Measurements from ENCODE around the gene KCNK5.

The KCNK5 gene

DNA sequence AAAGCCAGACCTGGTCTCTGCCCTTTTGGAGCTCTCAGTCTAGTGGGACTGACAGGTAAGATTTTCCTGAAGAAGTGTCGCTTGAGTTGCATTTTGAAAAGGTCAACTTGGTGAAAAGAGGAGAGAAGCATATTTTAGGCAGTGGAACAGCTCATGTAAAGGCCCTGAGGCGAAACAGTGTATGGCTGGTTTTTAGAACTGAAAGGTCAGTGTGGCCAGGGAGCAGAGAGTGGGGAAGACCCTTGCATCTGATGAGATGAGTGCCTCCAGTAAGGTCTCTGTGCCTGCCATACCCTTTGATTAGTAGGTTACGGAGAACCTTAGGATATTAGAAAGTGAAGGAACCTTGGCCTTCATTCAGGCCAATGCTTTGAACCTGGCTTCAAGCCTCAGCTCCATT, 58.4 kb downstream of the KCNK5 start:
- no peak for DNase-seq

DNA sequence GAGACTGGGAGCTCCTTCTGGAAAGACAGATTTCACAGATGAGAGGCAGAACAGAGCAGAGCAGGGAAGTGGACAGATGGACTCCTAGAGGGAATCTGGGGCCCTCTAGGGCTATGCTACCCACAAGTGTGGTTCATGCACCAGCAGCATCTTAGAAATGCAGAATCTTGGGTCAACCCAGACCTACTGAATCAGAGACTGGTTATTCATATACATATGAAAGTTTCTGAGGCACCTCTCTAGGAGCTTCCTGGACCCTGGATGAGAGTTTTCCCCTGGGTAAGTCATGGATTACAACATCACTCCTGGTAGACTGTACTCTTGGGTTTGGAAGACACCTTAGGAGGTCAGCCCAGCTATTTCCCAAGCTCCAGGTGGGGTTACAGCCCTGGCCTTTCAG, 58.9 kb downstream of the KCNK5 start:
- DNase-seq, result no peak

DNA sequence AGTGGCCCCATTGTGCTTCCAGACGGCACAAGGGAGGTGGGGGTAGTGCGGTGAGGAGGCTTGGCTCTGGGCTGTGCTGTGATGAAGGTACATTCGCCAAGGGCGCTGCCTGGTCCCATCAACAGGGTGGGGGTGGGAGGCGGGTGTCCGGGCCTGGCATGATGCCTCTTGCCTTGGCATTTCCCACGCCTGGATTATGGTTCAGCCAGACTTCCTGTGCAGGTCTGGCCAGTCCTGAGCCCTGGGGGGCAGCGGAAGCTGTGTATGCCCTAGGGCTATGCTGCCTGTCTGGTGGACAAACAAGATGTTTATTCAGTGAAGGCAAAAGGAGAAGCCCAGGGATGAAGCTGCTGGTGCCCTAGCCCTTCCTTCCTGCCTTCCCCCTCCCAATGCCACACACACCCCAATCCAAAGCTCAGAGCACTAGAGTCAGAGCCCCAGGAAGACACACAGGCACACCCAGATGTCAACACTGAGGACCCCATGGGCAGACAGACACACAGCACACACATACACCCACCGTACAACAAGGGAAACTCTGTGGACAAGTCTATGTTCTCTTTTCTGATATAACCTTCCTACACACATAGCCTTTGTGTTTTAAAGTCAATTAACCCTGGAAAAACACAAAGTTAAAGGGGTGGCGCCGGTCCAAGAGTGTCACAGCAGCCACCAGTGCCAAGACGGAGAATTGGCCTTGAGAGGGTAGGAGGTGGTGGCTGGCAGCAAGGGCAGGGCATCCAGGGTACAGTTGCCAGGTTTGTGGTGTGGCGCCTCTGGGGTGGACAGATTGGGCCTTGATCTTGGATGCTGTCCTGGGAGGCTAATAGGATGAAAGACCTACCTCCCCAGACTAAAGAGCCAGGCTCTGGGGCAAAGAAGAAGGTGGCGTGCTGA, 59.6 kb downstream of the KCNK5 start:
- DNase-seq, result peak; percentile 44

DNA sequence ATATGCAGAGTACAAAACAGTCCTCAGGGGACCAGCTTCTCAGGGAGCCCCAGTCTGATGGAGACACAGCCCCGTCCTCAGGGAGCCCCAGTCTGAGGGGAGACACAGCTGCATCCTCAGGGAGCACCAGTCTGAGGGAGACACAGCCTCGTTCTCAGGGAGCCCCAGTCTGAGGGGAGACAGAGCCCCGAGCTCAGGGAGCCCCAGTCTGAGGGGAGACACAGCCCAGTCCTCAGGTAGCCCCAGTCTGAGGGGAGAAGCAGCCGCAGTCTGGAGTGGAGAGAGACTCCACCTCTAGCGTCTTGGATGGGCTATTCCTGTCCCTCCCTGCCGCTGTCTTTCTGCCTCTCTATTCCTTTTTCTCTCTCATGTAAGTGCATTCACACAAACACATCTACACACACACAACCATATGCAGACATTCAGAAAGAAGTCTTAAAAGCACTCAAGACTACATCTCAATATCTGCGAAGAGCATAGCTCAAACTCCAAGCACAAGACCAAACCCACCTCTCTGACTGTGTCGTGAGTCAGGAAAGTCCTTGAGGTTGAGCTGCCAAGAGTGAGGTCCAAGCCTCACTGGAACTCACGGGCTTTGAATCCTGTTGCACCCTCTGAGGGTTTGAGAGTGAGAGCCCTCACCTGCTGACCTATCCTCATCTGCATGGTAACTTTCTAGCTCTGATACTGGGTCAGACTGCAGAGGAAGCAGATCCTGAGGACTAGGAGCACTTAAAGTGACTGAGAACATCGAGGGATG, 61.2 kb downstream of the KCNK5 start:
- no peak for DNase-seq

DNA sequence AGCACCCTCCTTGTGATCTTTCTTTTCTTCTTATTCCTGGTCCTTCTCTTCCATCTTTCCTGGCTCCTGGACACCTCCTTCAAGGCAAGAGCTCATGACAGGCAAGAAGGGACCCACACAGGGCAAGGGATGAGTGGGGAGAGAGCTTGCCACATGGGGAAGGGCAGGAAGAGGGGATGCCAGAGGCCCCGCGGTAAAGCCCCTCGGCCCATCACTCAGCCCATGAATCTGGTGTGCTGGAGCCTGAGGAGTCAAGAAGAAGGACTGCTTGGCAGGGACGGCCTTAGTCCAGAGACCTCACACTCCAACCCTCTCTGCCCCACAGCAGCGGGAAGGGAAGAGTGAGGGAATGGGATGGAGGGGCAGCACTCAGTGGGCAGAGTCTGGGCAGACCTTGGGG, 62.0 kb downstream of the KCNK5 start:
- DNase-seq, result no peak

DNA sequence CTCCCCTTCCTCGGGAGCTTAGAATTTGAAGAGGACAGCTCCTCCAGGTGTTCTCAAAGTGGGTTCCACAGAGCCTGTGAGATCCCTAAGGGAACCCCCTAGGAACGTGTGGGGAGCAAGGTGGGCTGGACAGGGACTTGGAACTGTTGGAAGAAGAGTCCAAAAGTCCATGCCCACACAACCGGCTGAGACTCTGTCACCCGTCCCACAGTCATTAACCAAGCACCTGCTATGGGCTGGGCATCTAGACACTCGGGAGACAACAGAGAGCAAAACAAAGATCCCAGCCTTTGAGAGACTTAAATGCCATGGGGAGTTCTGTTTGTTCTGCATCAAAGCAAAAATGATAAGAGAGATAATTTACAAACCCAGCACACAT, 62.4 kb downstream of the KCNK5 start:
- no peak for DNase-seq

DNA sequence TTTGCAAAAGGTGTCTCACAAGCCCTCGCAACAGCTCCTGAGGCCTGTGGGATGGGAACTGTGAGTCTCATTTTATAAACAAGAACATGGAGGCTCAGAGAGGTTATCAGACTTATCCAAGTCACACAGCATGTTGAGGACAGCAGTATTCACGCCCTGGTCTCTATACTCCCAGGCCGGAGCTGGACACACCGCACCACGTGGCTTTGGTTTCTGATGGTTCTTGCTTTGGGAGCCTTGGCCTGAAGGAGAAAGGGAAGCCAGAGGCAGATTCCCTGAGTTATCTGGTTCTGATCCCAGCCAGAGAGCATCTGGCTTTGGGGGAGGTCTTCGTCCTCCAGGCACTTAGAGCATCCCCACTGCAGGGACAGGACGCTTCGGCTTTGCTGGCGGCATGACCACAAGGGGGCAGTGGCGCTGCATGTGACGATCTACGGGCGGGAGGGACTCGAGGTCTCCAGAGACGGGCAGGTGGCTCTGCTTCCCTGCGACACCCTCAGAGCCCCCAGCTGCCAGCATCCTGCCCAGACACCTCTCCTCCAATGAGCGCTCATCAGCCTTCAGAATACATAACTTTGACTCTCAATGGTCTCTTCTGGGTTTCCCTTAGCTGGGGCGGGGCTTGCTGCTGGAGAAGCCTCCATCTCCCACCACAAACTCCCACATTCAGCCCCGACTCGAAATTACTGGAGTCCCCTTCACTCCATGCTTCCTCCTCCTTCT, 62.9 kb downstream of the KCNK5 start:
- peak; percentile 97 for DNase-seq

DNA sequence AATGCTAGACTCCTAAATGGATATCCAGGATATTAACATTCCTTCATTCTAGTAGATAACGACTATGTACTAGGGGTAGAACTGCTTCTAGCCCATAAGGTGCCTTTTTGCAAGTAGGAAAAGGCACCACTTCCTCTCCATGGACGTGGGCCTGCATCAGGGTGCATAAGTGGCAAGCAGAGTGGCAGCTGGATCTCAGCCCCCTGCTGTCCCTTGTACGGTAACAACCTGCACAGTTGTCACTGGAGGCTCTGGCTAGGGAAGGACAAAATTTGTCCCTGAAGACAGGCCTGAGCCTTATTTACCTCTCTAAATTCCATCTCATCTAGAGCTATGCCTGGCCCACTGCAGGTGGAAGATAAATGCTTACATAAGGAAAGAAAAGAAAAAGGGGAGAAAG, 71.8 kb downstream of the KCNK5 start:
- peak; percentile 47 for DNase-seq

DNA sequence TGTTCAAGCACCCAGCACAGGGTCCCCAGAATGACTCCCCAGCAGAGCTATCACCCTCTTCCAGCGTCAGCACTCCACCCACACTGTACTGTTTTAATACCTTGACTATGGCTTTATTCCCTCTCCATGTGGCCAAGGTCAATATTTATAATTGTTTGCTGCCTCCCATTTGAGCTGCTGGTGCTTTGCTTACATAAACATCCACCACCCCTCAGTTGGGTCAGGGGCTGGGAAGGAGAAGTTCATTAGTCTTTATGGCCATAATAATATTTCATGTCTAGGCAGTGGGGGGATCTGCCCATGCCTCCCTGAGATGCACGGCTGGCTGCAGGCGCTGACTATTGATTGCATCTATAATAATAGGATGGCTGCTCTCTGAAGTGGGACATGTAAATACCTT, 72.5 kb downstream of the KCNK5 start:
- no peak for DNase-seq

DNA sequence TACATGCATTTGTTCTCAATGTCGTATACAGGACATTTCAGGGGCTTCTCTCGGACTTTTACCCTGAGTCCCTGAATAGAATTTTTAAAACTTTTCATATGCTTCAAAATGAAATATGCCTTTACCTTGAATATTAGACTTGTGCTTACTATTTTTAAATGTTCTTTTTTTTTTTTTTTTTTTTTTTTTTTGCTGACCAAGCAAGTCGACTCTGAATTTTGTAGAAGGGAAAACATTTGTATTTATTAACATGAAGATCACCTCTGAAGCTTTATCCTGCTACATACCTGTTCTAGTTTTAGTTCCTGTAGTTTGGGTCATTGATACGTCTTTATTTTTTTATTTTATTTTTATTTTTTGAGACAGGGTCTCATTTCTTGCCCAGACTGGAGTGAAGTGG, 74.6 kb downstream of the KCNK5 start:
- no peak for DNase-seq

DNA sequence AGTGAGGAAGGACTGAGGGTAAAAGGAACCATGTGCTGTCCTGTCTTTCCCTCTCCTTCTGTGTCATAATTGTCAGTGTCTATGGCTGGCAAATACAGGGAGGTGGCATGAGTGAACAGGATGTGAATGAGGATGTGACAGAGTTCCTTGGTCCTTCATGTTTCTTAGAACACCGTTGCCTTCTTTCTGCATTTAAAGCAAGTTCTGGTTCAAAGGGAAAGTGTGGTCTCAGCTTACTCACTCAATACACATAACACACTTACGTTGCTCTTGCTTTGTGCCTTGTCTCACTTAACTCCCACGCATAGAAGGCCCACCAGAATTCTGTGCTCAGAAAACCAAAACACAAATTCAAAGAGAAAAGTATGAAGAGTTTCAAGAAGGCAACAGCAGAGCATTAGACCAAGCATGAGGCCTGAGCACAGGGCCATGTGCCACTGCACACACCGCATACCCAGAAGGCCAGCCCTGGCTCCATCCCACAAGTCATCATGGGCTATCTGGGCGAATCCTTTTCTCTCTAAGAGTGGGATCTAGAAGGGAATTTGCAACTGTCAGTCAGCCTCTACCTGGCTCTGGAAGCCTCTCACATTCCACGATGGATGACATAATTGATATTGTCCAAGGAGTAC, 75.4 kb downstream of the KCNK5 start:
- DNase-seq, result peak; percentile 64

DNA sequence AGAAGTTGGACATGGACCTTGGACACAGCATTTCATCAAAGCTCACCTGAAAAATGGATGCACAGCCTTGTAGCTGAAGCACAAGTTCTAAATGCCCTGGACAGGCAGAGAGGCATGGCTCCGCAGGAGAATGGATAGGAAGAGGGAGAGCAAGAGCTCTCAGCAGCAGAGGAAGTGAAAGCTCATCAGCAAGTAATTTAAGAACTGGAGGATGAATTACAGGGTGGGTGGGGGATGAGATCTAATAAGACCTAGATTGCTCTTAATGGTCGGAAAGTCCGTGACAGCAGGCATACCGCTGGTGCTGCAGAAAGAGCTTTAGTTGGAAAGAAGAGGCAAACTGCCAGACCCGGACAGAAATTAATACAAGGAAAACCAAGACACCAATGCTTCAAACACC, 77.0 kb downstream of the KCNK5 start:
- no peak for DNase-seq

DNA sequence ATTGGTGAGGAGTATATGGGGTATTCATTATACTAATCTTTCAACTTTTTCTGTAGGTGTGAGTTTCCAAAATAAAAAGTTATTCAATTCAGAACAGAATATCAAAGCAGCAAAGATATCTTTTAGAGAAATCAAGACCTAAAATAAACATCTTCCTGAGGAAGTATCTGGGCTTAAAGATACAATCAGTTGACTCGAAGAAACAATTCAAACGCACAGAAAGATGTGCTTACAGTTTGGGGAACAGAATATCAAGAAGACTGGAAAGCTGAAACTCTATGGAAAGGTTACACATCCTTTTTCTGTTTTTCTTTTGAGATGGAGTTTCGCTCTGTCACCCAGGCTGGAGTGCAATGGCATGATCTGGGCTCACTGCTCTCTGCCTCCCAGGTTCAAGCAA, 78.1 kb downstream of the KCNK5 start:
- DNase-seq, result no peak

DNA sequence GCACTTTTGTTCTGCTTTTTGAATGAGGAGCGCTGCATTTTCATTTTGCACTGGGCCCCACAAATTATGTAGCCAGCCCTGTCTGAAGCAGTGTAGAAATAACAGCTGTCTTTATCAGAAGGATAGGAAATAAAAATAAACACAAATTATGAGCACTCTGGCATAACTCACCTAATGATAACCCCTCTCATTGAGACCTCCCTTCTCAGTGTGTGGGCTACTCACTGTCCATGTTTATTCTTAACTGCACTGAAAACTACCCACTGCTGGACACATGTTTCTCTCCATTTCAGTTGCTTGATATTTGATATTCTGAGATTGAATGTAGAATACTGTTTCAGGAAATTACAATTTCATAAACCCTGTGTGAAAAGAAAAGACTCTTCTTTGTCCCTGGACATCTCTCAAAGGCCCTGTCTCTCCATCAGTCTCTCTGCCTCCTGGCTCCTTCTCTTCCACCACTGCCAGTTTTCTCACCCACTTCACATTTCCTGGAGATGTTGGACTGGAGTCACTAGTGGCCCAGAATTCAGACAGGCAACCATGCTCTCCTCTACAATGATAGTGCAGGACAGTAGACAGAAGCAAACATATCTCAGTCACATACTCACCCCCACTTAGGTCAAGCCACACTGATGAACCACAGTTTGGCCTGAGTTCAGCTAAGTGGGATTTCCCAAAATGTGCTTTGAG, 84.6 kb downstream of the KCNK5 start:
- no peak for DNase-seq

DNA sequence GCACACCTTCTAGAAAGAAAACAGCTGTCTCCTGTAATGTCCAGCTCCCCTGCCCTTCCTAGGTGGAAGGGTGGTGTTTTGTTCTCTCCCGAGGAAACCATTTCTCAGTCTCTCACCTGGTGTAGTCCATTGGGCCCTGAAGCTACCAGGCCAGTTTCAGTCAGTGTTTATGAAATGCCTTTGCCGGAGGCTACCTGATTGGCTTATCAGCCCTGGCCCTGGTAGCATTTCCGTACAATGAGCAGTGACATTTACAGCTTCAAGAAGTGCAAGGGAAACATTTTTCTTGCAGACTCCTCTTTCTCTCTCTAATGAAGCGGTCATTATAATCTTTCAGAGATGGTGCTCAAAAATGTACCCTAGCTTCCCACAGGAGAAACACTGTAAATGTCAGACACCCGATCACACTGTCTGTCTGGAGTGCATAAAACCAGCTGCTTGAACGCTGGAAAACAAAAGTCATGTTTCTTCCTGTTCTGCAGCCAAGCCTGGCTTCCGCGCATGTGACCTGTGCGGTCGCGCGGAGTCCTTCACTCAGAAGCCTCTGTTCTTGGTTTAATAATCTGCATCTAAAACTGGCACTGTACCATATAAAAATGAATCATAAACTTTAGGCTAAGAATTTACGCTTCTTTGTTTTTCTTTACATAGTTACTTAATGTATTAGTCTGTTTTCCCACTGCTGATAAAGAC, 85.9 kb downstream of the KCNK5 start:
- no peak for DNase-seq

DNA sequence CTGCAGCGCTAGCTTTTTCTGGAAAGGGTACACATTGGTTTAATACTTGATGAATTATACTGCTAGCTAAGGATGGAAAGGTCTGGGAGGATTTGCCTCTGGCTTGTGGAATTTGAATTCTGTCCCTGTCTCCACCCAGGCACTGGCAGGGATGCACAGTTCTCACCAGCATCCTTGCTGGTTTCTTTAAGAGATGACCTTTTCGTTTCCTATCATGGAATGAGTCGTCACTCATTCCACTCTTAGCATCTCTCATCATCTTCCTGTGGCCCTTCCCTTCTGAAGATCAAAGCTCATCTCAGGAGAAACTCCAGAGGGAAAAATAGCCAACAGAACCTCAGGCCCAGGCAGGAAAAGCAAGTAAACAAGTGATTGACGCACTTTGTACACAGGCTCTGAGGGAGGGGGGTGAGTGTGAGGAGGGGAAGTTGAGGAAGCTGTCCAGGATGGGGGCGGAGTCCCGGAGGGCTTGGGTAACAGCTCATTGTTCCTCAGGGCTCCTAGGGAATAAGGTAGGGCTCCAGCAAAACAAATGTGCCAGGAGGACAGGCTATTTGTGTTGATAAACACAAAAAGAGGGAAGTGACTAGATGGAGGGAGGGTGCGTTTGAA, 88.6 kb downstream of the KCNK5 start:
- DNase-seq, result no peak

Data from activated CD8-positive, alpha-beta memory T cell treated with anti-CD3 and anti-CD28 coated beads, Interleukin-2, amount 50 U/mL, for 48 hours (primary cell).